GM21528 (cell line): ENCODE results near the gene CEP170B.
"Not testable (repeated sequence)": the region's sequence is repeated elsewhere in the genome, so short reads cannot be mapped to it uniquely, and the experiment has no call there.

Source experiments
- ATAC-seq: cut with Tn5 transposase; IDR thresholded peaks from one replicate; pipeline ENCODE4 v1.9.1; 2021; ENCODE audit warnings: mild to moderate bottlenecking, moderate library complexity; ENCODE audit not compliant: unreplicated experiment, low FRiP score

CEP170B gene

DNA sequence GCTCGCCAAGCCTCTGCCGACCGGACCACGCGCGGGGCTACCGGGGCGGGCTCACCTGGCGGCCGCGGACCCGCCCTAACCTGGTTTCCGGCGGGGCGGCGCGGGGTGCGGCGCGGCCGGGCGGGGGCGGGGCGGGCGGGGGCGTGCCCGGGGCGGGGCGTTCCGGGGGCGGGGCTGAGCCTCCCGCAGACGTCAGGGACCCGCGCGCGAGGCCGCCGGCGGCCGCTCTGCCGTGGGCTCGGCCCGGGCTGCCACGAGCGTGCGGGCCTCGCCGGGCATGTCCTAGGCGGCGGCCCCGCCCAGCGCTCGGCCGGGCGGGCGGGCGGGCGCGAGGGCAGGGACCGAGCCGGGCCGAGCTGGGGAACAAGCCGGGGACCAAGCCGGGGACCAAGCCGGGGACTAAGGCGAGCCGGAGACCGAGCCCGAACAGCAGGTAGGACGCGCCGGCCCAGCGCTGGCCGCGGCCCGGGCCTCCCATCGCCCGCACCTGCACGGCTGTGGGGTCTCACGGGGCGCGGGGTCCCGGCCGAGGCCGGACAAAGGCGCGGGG lies at the start of gene CEP170B:
Gene CEP170B, plus strand, starts transcription at position 188 of the 550 bp plus-strand sequence. CDS start 3,183 bp downstream, outside the sequence.
- ATAC-seq, result no peak

GRCh38 chr14:104816616-104816884 lies 48.5 kb upstream of the CEP170B start:
- no peak for ATAC-seq

GRCh38 chr14:104817930-104818713 lies 46.9 kb upstream of the CEP170B start:
- no peak for ATAC-seq

- no peak for ATAC-seq
Observed at GRCh38 chr14:104818714-104819161, 46.3 kb upstream of the CEP170B start.

GRCh38 chr14:104819361-104819781 lies 45.7 kb upstream of the CEP170B start:
- ATAC-seq, result no peak

DNA sequence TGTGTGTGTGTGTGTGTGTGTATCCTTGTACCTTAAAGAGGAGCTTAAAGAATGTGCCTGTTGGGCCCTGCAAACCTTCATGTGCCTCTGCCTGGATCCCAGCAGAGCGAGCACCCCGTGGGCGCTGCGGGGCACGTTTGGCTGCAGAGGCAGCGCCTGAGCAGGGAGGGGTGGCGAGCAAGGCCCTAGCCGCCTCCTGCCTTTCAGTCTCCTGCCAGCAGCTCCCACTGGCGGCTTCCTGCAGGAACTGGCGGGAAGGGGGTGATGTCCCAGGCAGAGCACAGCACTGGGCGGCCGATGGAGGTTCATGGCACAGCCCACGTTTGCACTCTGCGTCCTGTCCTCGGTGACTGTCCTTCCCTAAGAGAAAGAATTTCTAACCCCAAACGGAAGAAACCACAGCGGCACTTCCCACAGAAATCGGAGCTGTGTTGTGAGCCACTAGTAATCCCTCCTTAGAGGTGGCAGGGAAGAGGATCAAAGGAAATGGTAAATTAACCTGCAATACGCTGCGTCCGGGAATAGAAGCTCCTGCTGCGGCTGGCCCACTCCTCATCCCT lies 44.3 kb upstream of the CEP170B start:
- no peak for ATAC-seq

DNA sequence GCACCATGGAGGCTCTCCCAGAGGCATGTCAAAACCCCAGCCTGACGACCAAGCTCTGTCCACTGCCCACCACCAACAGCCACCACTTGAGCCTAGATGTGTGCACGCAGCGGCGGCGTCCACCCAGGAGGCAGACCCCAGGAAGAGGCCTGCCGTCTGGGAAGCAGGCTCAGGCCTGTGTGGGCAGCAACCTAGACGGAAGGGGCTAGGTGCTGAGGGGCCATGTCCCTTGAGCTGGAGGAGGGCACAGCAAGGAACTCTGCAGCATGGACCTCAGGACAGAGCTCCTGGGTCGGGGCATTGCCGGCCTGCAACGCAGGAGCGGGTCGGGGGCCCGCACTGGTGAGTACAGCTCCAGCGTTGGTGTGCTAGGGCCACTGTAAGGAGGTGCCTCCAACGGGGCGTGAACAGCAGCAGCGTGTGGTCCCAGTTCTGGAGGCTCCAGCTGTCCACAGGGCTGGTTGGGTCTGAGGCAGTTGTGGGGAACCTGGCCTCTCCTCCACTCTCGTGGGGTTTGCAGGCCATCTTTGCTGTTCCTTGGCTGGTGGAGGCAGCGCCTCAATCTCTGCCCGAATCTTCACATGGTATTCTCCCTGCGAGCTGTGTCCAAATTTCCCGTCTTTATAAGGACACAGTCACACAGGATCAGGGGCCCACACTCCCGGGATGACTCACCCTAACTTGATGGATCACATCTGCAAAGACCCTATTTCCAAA lies 43.7 kb upstream of the CEP170B start:
- no peak for ATAC-seq

DNA sequence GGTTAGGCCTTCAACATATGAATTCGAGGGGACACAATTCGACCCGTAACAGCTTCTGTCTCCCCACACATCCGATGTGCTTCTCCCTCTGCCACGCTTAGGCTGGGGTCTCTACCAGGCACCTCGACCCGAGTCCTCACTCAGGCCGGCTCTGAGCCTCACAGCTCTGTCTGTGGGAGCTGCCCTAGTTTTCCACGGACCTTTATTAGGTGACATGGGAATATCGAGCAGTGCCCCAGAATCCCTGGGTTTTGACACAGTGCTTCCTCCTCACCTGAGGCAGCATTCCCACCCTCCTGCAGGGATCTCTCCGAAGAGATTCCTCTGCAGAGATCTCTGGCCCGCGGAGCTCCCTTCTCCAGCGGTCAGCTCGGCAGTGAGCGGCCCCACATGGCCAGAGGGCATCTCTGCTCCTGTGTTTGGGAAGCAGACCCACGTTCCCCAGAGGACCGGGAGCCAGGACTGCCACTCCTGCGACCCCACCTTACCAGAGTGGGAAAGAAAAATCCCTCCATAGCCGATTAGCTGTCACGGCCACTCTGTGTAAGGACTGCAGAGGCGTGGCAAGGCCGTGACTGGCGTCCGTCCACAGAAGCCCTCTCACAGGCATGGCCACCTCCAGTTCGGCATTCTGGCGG lies 43.0 kb upstream of the CEP170B start:
- no peak for ATAC-seq

DNA sequence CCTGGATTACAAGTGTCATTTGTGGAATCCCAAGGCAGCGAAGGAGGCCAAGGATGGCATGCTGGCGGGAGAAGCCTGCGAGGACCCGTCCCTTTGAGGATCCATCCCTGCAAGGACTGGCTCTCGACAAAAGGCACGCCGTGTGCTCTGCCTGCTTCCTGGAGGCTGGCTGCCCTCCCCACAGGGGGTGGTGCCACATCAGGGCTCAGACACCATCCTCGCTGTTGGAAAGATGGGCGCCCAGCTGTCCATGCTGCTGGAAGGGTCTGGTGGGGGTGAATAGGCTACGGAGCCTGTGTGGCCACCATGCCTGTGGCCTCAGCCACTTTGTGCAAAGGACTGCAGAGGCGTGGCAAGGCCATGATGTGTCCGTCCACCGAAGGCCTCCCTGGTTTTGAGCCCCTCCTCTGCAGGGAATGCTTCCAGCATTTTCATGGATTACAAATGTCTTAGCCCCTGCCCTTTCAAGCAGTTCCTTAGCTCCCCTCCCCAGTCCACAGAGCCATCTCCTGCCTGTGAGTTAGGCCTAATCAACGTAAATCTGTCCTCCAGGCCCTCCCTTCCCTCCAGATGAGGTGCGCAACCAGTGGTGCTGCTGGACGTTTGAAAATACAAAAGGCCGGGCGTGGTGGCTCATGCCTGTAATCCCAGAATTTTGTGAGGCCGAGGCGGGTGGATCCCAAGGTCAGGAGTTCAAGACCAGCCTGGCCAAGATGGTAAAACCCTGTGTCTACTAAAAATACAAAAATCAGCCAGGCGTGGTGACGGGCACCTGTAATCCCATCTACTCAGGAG lies 42.0 kb upstream of the CEP170B start:
- no peak for ATAC-seq

DNA sequence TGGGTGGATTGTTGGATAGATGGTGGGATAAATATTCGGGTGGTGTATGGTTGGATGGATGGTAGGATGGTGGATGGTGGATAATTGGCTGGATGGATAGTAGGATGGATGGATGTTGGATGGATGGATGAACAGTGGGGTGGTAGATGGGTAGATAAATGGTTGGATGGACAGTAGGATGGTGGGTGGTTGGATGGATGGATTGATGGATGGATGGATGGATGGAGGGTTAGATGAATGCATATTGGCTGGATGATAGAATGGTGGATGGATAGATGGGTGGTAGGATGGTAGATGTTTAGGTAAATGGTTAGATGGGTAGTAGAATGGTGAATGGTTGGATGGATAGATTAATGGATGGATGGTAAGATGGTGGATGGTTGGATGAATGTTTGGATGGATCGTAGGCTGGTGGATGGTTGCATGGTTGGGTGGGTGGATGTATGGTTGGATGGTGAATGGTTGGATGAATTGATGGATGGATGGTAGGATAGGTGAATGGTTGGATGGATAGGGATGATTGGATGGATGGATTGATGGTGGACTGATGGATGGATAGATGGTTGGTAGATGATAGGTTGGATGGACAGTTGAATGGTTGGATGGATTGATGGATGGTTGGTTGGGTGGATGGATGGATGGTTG lies 40.6 kb upstream of the CEP170B start:
- no peak for ATAC-seq

DNA sequence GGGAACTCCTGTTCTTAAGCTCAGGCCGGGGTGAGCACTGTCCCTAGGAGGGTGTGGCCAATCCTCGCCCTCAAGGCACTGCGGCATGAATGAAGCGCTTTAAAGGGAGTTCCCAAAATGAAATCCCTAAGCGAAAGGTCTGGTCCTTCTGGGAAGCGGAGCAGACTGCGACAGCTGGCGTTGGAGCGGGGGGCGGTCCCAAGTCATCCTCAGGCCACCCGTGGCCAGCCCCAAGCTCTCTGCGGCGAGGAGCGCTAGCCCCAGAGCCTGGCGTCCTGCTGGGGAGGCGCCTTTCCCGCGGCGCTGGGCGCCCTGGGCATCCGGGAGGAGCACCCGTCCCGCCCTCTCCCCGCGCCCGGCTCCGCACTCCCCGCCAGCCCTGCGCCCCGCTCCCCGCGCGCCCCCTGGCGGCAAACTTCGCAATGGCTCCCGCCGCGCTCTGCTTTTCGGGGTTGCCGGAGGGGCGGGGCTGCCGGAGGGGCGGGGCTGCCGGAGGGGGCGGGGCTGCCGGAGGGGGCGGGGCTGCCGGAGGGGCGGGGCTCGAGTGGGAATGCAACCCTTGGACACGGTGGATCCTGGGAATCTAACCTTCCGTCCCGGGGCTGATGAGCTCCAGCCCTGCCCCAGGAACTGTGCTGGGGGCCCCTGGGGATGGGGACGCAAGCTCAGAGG lies 38.7 kb upstream of the CEP170B start:
- peak; percentile 65 for ATAC-seq

GRCh38 chr14:104826861-104827176 lies 38.2 kb upstream of the CEP170B start:
- ATAC-seq, result no peak

DNA sequence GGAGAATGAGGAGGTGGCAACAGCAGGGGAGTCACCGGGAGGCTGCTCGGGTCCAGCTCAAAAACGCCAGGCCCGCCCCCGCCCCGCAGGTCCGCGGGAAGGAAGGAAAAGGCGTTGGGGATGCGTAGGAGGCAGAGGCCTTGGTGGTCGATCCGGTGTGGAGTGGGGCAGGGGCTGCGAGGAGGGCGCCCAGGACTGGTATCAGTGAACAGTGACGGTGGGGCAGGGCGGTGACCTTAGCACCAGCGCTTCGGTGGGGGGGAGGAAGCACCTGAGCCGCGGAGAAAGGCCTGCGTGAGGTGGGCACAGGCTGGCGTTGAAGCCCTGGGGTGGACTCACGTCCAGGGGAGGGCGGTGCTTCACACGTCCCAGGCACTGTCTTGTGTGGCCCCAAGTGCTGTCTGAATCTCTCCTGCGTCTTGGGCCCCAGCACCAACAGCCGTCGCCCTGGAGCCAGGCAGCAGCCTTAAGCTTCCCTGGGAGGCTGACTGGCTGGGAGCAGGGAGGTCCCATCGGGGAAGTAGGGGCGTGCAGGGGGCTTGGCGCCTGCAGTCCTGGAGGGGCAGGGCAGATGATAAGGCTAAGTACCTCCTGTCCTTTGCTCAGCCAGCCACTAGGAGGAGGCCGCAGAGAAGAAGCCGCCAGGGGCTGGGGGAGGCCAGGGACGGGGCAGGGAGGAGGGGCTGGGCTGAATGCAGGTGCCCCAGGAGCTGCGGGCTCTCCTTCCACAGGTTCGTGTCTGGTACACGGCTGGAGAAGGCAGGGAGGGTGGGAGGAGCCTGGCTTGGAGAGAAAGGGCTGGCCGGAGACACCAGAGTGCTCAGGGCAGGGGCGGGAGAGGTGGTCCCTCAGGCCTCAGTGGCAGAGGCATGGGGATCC lies 37.7 kb upstream of the CEP170B start:
- no peak for ATAC-seq

DNA sequence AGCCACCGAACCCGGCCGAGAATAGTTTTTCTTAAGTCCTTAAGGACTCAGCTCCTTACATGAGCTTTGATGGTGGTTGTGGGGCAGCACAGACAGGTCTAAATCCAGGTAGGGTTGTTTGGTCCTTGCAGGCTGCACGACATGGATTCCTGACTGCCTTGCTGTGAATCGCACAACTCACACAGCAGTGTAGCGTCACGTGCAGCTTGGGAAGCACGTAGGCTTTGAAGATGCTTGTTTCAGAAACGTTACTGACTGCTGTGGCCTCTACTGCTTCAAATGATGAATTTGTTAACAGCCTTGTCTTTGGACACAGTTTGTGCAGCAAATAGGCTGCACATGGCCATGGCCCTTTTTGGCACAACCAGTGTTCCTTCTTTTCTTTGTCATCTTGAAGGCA lies 34.3 kb upstream of the CEP170B start:
- no peak for ATAC-seq

GRCh38 chr14:104836171-104836935 lies 28.7 kb upstream of the CEP170B start:
- not testable (repeated sequence) for ATAC-seq

DNA sequence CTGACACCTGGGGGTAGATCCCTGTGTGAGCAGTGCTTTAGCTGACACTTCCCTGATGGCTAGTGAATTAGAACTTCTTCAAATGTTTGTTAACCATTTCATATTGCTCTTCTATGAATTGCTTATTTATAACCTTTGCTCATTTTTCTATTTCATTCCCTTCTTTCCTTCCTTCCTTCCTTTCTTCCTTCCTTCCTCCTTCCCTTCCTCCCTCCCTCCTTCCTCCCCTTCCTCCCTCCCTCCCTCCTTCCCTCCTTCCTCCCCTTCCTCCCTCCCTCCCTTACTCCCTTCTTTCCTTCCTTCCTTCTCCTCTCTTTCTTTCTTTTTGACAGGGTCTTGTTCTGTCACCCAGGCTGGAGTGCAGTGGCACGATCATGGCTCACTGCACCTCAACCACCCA lies 23.3 kb upstream of the CEP170B start:
- no peak for ATAC-seq

- ATAC-seq, result no peak
Observed at GRCh38 chr14:104843006-104843405, 22.1 kb upstream of the CEP170B start.
